NB4 (cell line): ENCODE results near the gene GALNT10.

ENCODE experiments used
- CTCF ChIP-seq: IDR thresholded peaks from one replicate; pipeline ENCODE4 v1.5.1; 2012; ENCODE audit warnings: low read depth, low read length
- MAX ChIP-seq: IDR thresholded peaks from 2 replicates; pipeline ENCODE4 v1.6.1; 2011; ENCODE audit warnings: low read depth, low read length
- MYC ChIP-seq: IDR thresholded peaks from 2 replicates; pipeline ENCODE4 v1.6.1; 2011; ENCODE audit warnings: low read depth, low read length
- POLR2A ChIP-seq: IDR thresholded peaks from 2 replicates; pipeline ENCODE4 v1.6.1; 2011; ENCODE audit warnings: mild to moderate bottlenecking; ENCODE audit not compliant: insufficient read length; ENCODE audit errors: extremely low read depth

- TF ChIP-seq CTCF: no peak
- no peak for TF ChIP-seq MAX
- TF ChIP-seq POLR2A: no peak
- no peak for TF ChIP-seq MYC
Measured at GRCh38 chr5:154312576-154312975, 122.0 kb downstream of the GALNT10 start.
